IMR-90 (cell line): ENCODE data around the gene GPI. TPM values are rescaled to one million over a fixed set of nuclear protein-coding genes. Genes with fewer than 3 reads are reported as not detected.

Experiments
- ATAC-seq: fragments of 200-7000 bp; cut with Tn5 transposase; 2 replicates; pipeline ENCODE4 v1.9.1; 2020; ENCODE audit warnings: low read depth, mild to moderate bottlenecking, moderate library complexity
- BruUV-seq: library from RNA; stranded (reverse); fragments of 400-500 nt; replicated peaks from 2 replicates; lab custom pipeline; 2021; lab: Mats Ljungman, UMichigan
- CTCF ChIA-PET: fragments of 300-600 bp; formaldehyde crosslinking; extraction: SDS; loops from one replicate; lab custom pipeline; 2021; ENCODE audit warnings: antibody characterized with exemption; lab: Yijun Ruan, JAX
- POLR2A ChIA-PET: fragments of 300-600 bp; sonication (Branson Sonifier 250); formaldehyde crosslinking; loops from one replicate; lab custom pipeline; 2022; ENCODE audit warnings: antibody characterized with exemption; ENCODE audit not compliant: unreplicated experiment; lab: Charles Lee
- DNase-seq: peaks from one replicate; pipeline ENCODE4 v3.0.0; 2013
- H2AFZ ChIP-seq: replicated peaks from 2 replicates; pipeline ENCODE3; 2013; ENCODE audit warnings: low read length, mild to moderate bottlenecking; ENCODE audit not compliant: poor library complexity
- H2AK5ac ChIP-seq: 2 replicates; pipeline ENCODE4 v1.6.1; 2013; ENCODE audit warnings: low read depth, low read length, inconsistent platforms
- H2AK9ac ChIP-seq: replicated peaks from 2 replicates; pipeline ENCODE3; 2013; ENCODE audit warnings: mild to moderate bottlenecking, low read depth, low read length, moderate library complexity; ENCODE audit not compliant: poor library complexity
- H2BK120ac ChIP-seq: 2 replicates; pipeline ENCODE4 v1.6.1; 2013; ENCODE audit warnings: low read depth, low read length, inconsistent platforms
- H2BK15ac ChIP-seq: 3 replicates; pipeline ENCODE4 v1.6.1; 2013; ENCODE audit warnings: low read depth, low read length, inconsistent platforms
- H2BK20ac ChIP-seq: 2 replicates; pipeline ENCODE4 v1.6.1; 2013; ENCODE audit warnings: low read depth, mild to moderate bottlenecking, inconsistent platforms, low read length, moderate library complexity
- H2BK5ac ChIP-seq: 2 replicates; pipeline ENCODE4 v1.6.1; 2013; ENCODE audit warnings: mild to moderate bottlenecking, low read depth, low read length, inconsistent platforms; ENCODE audit not compliant: poor library complexity, severe bottlenecking
- H3K14ac ChIP-seq: replicated peaks from 2 replicates; pipeline ENCODE4 v1.6.1; 2013; ENCODE audit warnings: low read depth, low read length, inconsistent platforms
- H3K18ac ChIP-seq: 2 replicates; pipeline ENCODE4 v1.6.1; 2013; ENCODE audit warnings: low read depth, low read length, control low read depth
- H3K23ac ChIP-seq: 2 replicates; pipeline ENCODE4 v1.6.1; 2013; ENCODE audit warnings: low read depth, low read length, inconsistent platforms
- H3K27ac ChIP-seq: 2 replicates; pipeline ENCODE4 v1.5.1; 2013; ENCODE audit warnings: mild to moderate bottlenecking, control low read depth, low read length; ENCODE audit not compliant: insufficient read depth
- H3K27me3 ChIP-seq: 2 replicates; pipeline ENCODE4 v1.6.1; 2013; ENCODE audit warnings: low read length; ENCODE audit not compliant: control insufficient read depth, insufficient read depth
- H3K36me3 ChIP-seq: 2 replicates; pipeline ENCODE4 v1.6.1; 2013; ENCODE audit warnings: low read length, mixed read lengths; ENCODE audit not compliant: control insufficient read depth, insufficient read depth
- H3K4ac ChIP-seq: 2 replicates; pipeline ENCODE4 v1.6.1; 2013; ENCODE audit warnings: low read depth, low read length, inconsistent platforms
- H3K4me1 ChIP-seq: 2 replicates; pipeline ENCODE4 v1.6.1; 2013; ENCODE audit warnings: low read length, mixed read lengths; ENCODE audit not compliant: control insufficient read depth, insufficient read depth
- H3K4me2 ChIP-seq: 2 replicates; pipeline ENCODE4 v1.6.1; 2013; ENCODE audit warnings: low read depth, mild to moderate bottlenecking, control low read depth, low read length, moderate library complexity
- H3K4me3 ChIP-seq: 2 replicates; pipeline ENCODE4 v1.5.1; 2013; ENCODE audit warnings: low read depth, mild to moderate bottlenecking, control low read depth, low read length, moderate library complexity; ENCODE audit not compliant: insufficient read depth
- H3K56ac ChIP-seq: 2 replicates; pipeline ENCODE4 v1.6.1; 2013; ENCODE audit warnings: low read length, inconsistent platforms; ENCODE audit not compliant: insufficient read depth; ENCODE audit errors: extremely low read depth
- H3K79me1 ChIP-seq, 2 experiments: 2 replicates each; pipeline ENCODE4 v1.6.1; 2013; ENCODE audit warnings: low read length in 2 of 2, inconsistent platforms in 1 of 2, low read depth in 1 of 2
- H3K9ac ChIP-seq: 2 replicates; pipeline ENCODE4 v1.6.1; 2013; ENCODE audit warnings: low read depth, low read length, control low read depth
- H3K9me1 ChIP-seq: 2 replicates; pipeline ENCODE4 v1.6.1; 2013; ENCODE audit warnings: low read length, inconsistent platforms; ENCODE audit not compliant: insufficient read depth
- H3K9me3 ChIP-seq: 2 replicates; pipeline ENCODE4 v1.6.1; 2013; ENCODE audit warnings: low read length; ENCODE audit not compliant: control insufficient read depth, insufficient read depth
- H4K20me1 ChIP-seq: 2 replicates; pipeline ENCODE4 v1.6.1; 2013; ENCODE audit warnings: low read length, inconsistent platforms; ENCODE audit not compliant: insufficient read depth
- H4K5ac ChIP-seq: 2 replicates; pipeline ENCODE4 v1.6.1; 2013; ENCODE audit warnings: mild to moderate bottlenecking, low read depth, low read length, control low read depth
- H4K8ac ChIP-seq, 2 experiments: 2 replicates each; pipeline ENCODE4 v1.6.1; 2013; ENCODE audit warnings: low read depth in 2 of 2, low read length in 2 of 2, control low read depth in 1 of 2, inconsistent platforms in 1 of 2
- H4K91ac ChIP-seq: 2 replicates; pipeline ENCODE4 v1.6.1; 2013; ENCODE audit warnings: low read depth, low read length, inconsistent platforms; ENCODE audit not compliant: insufficient read depth
- BHLHE40 ChIP-seq: fragments of 150-350 bp; IDR thresholded peaks from 2 replicates; pipeline ENCODE4 v1.6.1; 2016; ENCODE audit warnings: mild to moderate bottlenecking, low read depth, low read length
- CEBPB ChIP-seq: IDR thresholded peaks from 2 replicates; pipeline ENCODE4 v1.6.1; 2012; ENCODE audit warnings: low read depth, low read length, improper control_type of control experiment
- CHD1 ChIP-seq: IDR thresholded peaks from 2 replicates; pipeline ENCODE4 v1.6.1; 2012; ENCODE audit warnings: low read depth, low read length, improper control_type of control experiment
- CTCF ChIP-seq: conservative IDR thresholded peaks from 2 replicates; pipeline ENCODE4 v1.5.1; 2012; ENCODE audit warnings: mild to moderate bottlenecking, low read depth, low read length, improper control_type of control experiment
- ELK1 ChIP-seq: fragments of 150-350 bp; IDR thresholded peaks from 2 replicates; pipeline ENCODE4 v1.6.1; 2016; ENCODE audit warnings: low read depth, mild to moderate bottlenecking, low read length, moderate library complexity, borderline replicate concordance
- FOS ChIP-seq: fragments of 150-350 bp; IDR thresholded peaks from 2 replicates; pipeline ENCODE4 v1.6.1; 2016; ENCODE audit warnings: low read depth, low read length
- MAFK ChIP-seq: IDR thresholded peaks from 2 replicates; pipeline ENCODE4 v1.6.1; 2012; ENCODE audit warnings: low read depth, low read length, improper control_type of control experiment
- MAZ ChIP-seq: IDR thresholded peaks from 2 replicates; pipeline ENCODE4 v1.6.1; 2012; ENCODE audit warnings: low read depth, mild to moderate bottlenecking, low read length, improper control_type of control experiment, moderate library complexity, borderline replicate concordance
- MXI1 ChIP-seq: IDR thresholded peaks from 2 replicates; pipeline ENCODE4 v1.6.1; 2012; ENCODE audit warnings: low read depth, mild to moderate bottlenecking, low read length, moderate library complexity, borderline replicate concordance
- NFE2L2 ChIP-seq: fragments of 150-350 bp; IDR thresholded peaks from 2 replicates; pipeline ENCODE4 v1.6.1; 2016; ENCODE audit warnings: low read depth, mild to moderate bottlenecking, low read length
- POLR2A ChIP-seq: IDR thresholded peaks from 2 replicates; pipeline ENCODE4 v1.6.1; 2012; ENCODE audit warnings: mild to moderate bottlenecking, low read depth, low read length
- RAD21 ChIP-seq: IDR thresholded peaks from 2 replicates; pipeline ENCODE4 v1.6.1; 2012; ENCODE audit warnings: low read length, improper control_type of control experiment
- RCOR1 ChIP-seq: IDR thresholded peaks from 2 replicates; pipeline ENCODE4 v1.6.1; 2012; ENCODE audit warnings: mild to moderate bottlenecking, low read length, improper control_type of control experiment; ENCODE audit not compliant: insufficient replicate concordance
- RFX5 ChIP-seq: IDR thresholded peaks from 2 replicates; pipeline ENCODE4 v1.8.0; 2012; ENCODE audit warnings: low read depth, mild to moderate bottlenecking, low read length, moderate library complexity
- SMC3 ChIP-seq: fragments of 150-350 bp; IDR thresholded peaks from 2 replicates; pipeline ENCODE4 v1.6.1; 2016; ENCODE audit warnings: low read depth, mild to moderate bottlenecking, antibody characterized with exemption, low read length, moderate library complexity
- USF2 ChIP-seq: fragments of 150-350 bp; IDR thresholded peaks from 2 replicates; pipeline ENCODE4 v1.6.1; 2017; ENCODE audit warnings: mild to moderate bottlenecking, antibody characterized with exemption, low read length, low read depth
- WGBS, 2 experiments: methylation state at CpG; one replicate each; pipeline versions ENCODE4 v1.1.5 to v1.1.7; 2013; ENCODE audit warnings: missing lambda C conversion rate in 2 of 2; ENCODE audit not compliant: insufficient read length in 1 of 2; ENCODE audit errors: extremely low coverage in 2 of 2; 5-methylcytosine and 5-hydroxymethylcytosine counted together
- dilution Hi-C: fragments of 300-500 bp; cut with HindIII; formaldehyde crosslinking; loops from one replicate; pipeline ENCODE4 v1.14.3; 2018; ENCODE audit warnings: low sequenced_read_pairs; ENCODE audit not compliant: unreplicated experiment
- in situ Hi-C: fragments of 300-500 bp; cut with MboI; formaldehyde crosslinking; loops from 3 replicates; pipeline ENCODE4 v1.14.3; 2019; ENCODE audit warnings: low sequenced_read_pairs, inconsistent platforms, mixed read lengths
- intact Hi-C: fragments of 100-400 bp; cut with micrococcal nuclease; formaldehyde crosslinking; loops from 2 replicates; pipeline ENCODE4 v1.10.0; 2022
- polyA plus RNA-seq, 3 experiments: library from polyadenylated mRNA; depleted of rRNA; stranded (reverse); fragments of >200 nt; gene quantifications; 2 replicates each; pipeline ENCODE4 v1.2.3, GENCODE V29; 2012; ENCODE audit warnings: low replicate concordance in 1 of 3
- total RNA-seq: library from RNA; depleted of rRNA; stranded (reverse); fragments of >200 nt; gene quantifications from 2 replicates; pipeline ENCODE4 v1.2.3, GENCODE V29; 2012

The GPI gene
- total and polyA plus RNA-seq, 2 of the 4 experiments (the other 2 are of a cell fraction), result 147 to 239 TPM

- WGBS, 2 experiments, result no CpG with 5 or more reads among the region's 2 CpGs
- Histone ChIP-seq H3K4ac (no peak overlapping the region), H4K20me1 (no peaks in the 10 kb centered on the region; the same call in 1 of the 2 replicates), H4K91ac (no peak overlapping the region), H3K9ac (no peak overlapping the region), H2BK120ac (no peak overlapping the region), H2BK15ac (no peak overlapping the region), H3K9me1 (no peaks in the 10 kb centered on the region), H2AFZ (no peak overlapping the region), H2BK5ac (no peak overlapping the region), H3K23ac (no peak overlapping the region), H4K5ac (no peak overlapping the region), H2BK20ac (no peak overlapping the region), H3K14ac (no peak overlapping the region), H3K27ac (no peak overlapping the region), H3K9me3 (no peaks in the 10 kb centered on the region), H3K36me3 (peaks cover 46% of the 10 kb centered on the region), H4K8ac (no peak overlapping the region), H3K79me1 (peaks cover 10 to 47% of the 10 kb centered on the region in 2 experiments; a peak in 3 of 4 replicates), H2AK9ac (no peak overlapping the region), H3K56ac (no peak overlapping the region), H3K27me3 (no peaks in the 10 kb centered on the region), H3K4me2 (no peak overlapping the region), H3K4me1 (no peaks in the 10 kb centered on the region), H3K18ac (no peak overlapping the region), H2AK5ac (no peak overlapping the region), H3K4me3 (no peak overlapping the region)
- no peak for DNase-seq
- no peak for ATAC-seq
- BruUV-seq, result no TSS peak
- dilution Hi-C loops, result no loop called here
- in situ Hi-C loops, result loop anchor here (25.0 kb wide), 1 partner anchor 556 kb away; the partner anchor contains the start of gene KCTD15
- ChIA-PET POLR2A (no interaction called here), CTCF (interaction anchor here (0.6 kb wide), 1 partner anchor 69 kb away, joined by 3 read pairs; no protein-coding TSS in a partner anchor)
- TF ChIP-seq CHD1, result no peak
- TF ChIP-seq MAZ, result no peak
- no peak for TF ChIP-seq USF2
- no peak for TF ChIP-seq FOS
- TF ChIP-seq MAFK, result no peak
- TF ChIP-seq POLR2A, result no peak
- TF ChIP-seq CTCF, result no peak
- no peak for TF ChIP-seq NFE2L2
- no peak for TF ChIP-seq RCOR1
- no peak for TF ChIP-seq ELK1
- no peak for TF ChIP-seq MXI1
- TF ChIP-seq RAD21, result no peak
- TF ChIP-seq CEBPB, result no peak
- TF ChIP-seq SMC3, result no peak
- no peak for TF ChIP-seq RFX5
- TF ChIP-seq BHLHE40, result no peak
- intact Hi-C loops, result no loop called here
Measured at GRCh38 chr19:34343751-34344150, 21.2 kb upstream of the GPI start.
